ENCODE data around the gene GPR63.

GRCh38 chr6:96886519-96886918 is 49.2 kb upstream of the GPR63 start:
- TF ChIP-seq CTCF (IDR thresholded peaks at IDR 0.05) (no peak), SIN3A (IDR thresholded peaks at IDR 0.05; ENCODE audit: borderline replicate concordance, insufficient read depth, low read depth, low read length) (no peak), POLR2AphosphoS5 (IDR thresholded peaks at IDR 0.05; ENCODE audit: low read depth, low read length) (no peak)
